ENCODE measurements around the gene CLCNKB. TPM values are rescaled to one million over a fixed set of nuclear protein-coding genes. Genes with fewer than 3 reads are reported as not detected.

CLCNKB gene
- total RNA-seq, 2 experiments from 2014 or later: not detected

GRCh38 chr1:16094453-16095158 is 51.0 kb downstream of the CLCNKB start:
- ChIA-PET CTCF (interaction anchor here (1.3 kb wide), 1 partner anchor 16 kb away, joined by 4 read pairs; no protein-coding TSS in a partner anchor), POLR2A (no interaction called here)
- no peak for DNase-seq
- Mint-ChIP-seq H3K36me3 (no peaks in the 10 kb centered on the region), H3K27me3 (peaks cover 7% of the 10 kb centered on the region), H3K27ac (no peak overlapping the region), H3K4me1 (ENCODE audit: low read depth) (no peaks in the 10 kb centered on the region), H3K4me3 (no peak overlapping the region), H3K9me3 (no peaks in the 10 kb centered on the region)
- intact Hi-C loops (cut with micrococcal nuclease): no loop called here

DNA sequence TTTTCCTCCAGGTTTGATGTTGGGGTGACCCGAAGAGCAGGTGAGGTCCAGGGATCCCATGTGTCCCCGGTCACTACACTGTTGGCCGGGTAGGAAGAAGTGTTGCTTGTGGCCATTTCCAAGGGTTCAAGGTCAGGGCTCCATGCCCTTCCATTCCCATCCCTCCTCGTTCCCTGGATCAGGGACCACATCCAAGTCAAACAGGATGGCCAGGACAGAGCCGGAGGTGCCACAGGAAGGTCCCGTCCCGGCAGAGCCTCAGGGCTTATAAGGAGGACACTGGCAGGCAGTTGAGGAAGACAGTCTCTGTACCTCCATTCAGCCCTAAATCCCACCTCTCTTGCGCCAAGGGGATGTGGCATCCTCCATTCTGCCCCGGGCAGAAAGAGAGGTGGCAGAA is 51.9 kb downstream of the CLCNKB start:
- intact Hi-C loops (cut with micrococcal nuclease): no loop called here
- ChIA-PET POLR2A (no interaction called here), CTCF (no interaction called here)
- no peak overlapping the region for H3K4me3 Mint-ChIP-seq
- no peaks in the 10 kb centered on the region for H3K4me1 Mint-ChIP-seq (ENCODE audit: low read depth)
- H3K9me3 Mint-ChIP-seq: no peaks in the 10 kb centered on the region
- H3K36me3 Mint-ChIP-seq: no peaks in the 10 kb centered on the region
- H3K27ac Mint-ChIP-seq: no peak overlapping the region
- no peak for DNase-seq
- H3K27me3 Mint-ChIP-seq: peaks cover 7% of the 10 kb centered on the region

DNA sequence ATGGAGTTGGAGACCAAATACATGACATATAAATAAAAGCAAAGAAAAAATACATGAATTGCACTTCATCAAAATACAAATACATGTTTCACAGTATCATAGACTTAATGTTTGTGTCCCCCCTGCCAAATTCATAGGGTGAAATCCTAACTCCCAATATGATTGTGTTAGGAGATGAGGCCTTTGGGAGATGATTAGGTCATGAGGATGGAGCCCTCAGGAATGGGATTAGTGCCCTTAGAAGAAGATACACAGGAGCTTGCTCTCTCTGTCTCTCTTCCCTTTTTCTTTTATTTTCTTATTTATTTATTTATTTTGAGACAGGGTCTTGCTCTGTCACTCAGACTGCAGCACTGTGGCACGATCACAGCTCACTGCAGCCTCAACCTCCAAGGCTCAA is 55.8 kb downstream of the CLCNKB start:
- no peak for DNase-seq
- peaks cover 8% of the 10 kb centered on the region for H3K27me3 Mint-ChIP-seq
- POLR2A ChIA-PET: no interaction called here
- no peaks in the 10 kb centered on the region for H3K36me3 Mint-ChIP-seq
- H3K9me3 Mint-ChIP-seq: peaks cover 9% of the 10 kb centered on the region
- no peaks in the 10 kb centered on the region for H3K4me1 Mint-ChIP-seq (ENCODE audit: low read depth)
- no peak overlapping the region for H3K4me3 Mint-ChIP-seq
- intact Hi-C loops (cut with micrococcal nuclease): no loop called here
- CTCF ChIA-PET: interaction anchor here (0.5 to 1.2 kb wide), 2 partner anchors 20 to 211 kb away, joined by 3 read pairs; no protein-coding TSS in a partner anchor
- no peak overlapping the region for H3K27ac Mint-ChIP-seq

DNA sequence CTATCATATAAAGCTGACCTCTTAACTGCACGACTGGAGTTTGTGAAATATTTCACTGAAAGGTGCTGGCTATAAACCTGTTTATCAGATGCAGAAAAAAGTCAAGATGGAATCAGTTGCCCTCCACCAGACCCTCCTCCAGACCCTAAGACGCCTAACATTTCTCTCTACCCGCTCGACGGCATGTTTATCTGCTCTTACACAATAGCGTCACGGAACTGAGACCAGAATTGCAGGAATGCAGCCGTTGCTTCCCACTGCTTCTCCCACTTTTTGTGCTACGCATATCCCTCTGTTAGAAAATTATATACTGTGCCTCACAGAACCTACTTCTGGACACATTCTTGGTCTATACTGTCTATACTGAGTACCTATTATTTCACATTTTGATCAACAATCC is 58.0 kb downstream of the CLCNKB start:
- Mint-ChIP-seq H3K36me3 (no peaks in the 10 kb centered on the region), H3K27ac (no peak overlapping the region), H3K9me3 (peaks cover 9% of the 10 kb centered on the region), H3K27me3 (peaks cover 6% of the 10 kb centered on the region), H3K4me1 (ENCODE audit: low read depth) (no peaks in the 10 kb centered on the region), H3K4me3 (no peak overlapping the region)
- ChIA-PET POLR2A (no interaction called here), CTCF (no interaction called here)
- DNase-seq: no peak
- intact Hi-C loops (cut with micrococcal nuclease): no loop called here

Other genes with a start within 250 kb of the CLCNKB start
- gene UQCRHL, start 236.1 kb upstream of the CLCNKB start, total RNA-seq: 1 to 10 TPM; 2.0 to 2.5 TPM
- gene SPEN, start 196.1 kb upstream of the CLCNKB start, total RNA-seq: 10 to 100 TPM; 37.0 to 41.9 TPM
- 10 to 100 TPM; 52.7 to 58.8 TPM for gene ZBTB17, start 67.7 kb upstream of the CLCNKB start, total RNA-seq
- not detected for gene SRARP, start 39.5 kb upstream of the CLCNKB start, total RNA-seq
- gene HSPB7, start 25.7 kb upstream of the CLCNKB start, total RNA-seq: not detected
- not detected for gene CLCNKA, start 21.7 kb upstream of the CLCNKB start, total RNA-seq
- under 1 TPM in 1 of 2 experiments, not detected in 1; 0.33 TPM for gene FAM131C, start 29.9 kb downstream of the CLCNKB start, total RNA-seq
- under 1 TPM; 0.22 to 0.33 TPM for gene EPHA2, start 112.3 kb downstream of the CLCNKB start, total RNA-seq
- gene ARHGEF19, start 168.9 kb downstream of the CLCNKB start, total RNA-seq: 1 to 10 TPM; 7.0 to 7.1 TPM
- 1 to 10 TPM; 3.9 to 5.0 TPM for gene CPLANE2, start 193.4 kb downstream of the CLCNKB start, total RNA-seq

All from activated CD4-positive, alpha-beta memory T cell treated with anti-CD3 and anti-CD28 coated beads for 36 hours (primary cell).